ENCODE results near the gene FGF1. TPM values are rescaled to one million over a fixed set of nuclear protein-coding genes. Genes with fewer than 3 reads are reported as not detected.
A peak's percentile ranks its signal among the peaks of the same experiment; 100 is the strongest.

Gene FGF1
- total RNA-seq, result 0.88 TPM

- ATAC-seq, result peak; percentile 59
Observed at GRCh38 chr5:142685418-142686209, at the start of gene FGF1. Gene FGF1 (minus strand): TSS chr5:142686090. CDS start chr5:142614127, 71,963 bp downstream.

GRCh38 chr5:142727735-142728047 lies 41.8 kb upstream of the FGF1 start:
- ATAC-seq, result no peak

GRCh38 chr5:142726188-142726731 lies 40.4 kb upstream of the FGF1 start:
- ATAC-seq, result no peak

DNA sequence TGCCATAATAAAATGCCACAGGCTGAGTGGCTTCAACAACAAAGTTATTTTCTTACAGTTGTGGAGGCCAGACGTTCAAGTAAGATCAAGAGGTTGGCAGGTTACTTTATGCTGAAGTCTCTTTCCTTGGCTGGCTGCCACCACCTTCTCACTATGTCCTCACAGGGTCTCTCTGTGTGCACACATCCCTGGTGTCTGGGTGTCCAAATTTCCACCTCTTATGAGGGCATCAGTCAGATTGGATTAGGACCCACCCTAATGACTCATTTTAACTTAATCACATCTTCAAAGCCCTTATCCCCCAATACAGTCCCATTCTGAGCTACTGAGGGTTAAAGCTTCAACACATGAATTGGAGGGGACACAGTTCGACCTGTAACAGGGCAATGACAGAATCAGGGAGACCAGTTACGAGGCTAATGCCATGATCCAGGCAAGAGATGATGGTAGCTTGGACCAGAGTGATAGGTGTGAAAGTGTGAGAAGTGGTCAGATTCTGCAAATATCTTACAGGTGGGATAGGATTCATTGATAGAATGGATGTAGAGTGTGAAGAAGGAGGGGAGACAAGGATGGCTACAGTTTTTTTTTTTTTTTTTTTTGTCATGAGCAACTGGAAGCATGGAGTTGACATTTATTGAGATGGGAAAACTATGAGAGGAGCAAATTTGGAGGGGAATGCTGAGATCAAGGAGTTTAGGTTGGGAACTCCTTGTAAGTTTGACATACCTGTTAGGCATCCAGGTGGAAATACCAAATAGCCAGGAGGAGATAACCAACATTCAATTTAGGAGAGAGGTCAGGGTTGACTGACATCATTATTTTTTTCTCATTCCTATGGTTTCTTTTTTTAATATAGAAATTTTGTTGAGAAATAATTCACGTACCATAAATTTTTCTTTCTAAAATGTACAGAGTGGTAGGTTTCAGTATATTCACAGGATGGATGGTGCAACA lies 39.6 kb upstream of the FGF1 start:
- ATAC-seq, result no peak

DNA sequence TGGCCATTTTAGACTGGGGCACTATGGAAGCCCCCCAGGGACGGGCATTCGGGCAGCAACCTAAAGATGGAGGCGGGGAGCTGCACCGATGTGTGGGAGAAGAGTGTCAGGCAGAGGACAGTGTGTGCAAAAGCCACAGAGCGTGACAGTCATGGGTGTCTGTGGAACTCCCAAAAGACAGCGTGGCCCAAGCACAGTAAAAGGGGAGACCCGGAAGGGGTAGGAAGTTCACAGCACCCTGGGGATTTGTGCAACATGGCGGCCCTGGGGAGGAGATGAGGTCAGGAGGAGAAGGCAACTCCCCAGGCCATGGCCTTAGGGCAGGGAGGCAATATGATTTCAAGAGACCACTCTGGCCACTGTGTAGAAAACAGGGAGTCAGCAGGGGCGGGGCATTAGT lies 38.9 kb upstream of the FGF1 start:
- no peak for ATAC-seq

DNA sequence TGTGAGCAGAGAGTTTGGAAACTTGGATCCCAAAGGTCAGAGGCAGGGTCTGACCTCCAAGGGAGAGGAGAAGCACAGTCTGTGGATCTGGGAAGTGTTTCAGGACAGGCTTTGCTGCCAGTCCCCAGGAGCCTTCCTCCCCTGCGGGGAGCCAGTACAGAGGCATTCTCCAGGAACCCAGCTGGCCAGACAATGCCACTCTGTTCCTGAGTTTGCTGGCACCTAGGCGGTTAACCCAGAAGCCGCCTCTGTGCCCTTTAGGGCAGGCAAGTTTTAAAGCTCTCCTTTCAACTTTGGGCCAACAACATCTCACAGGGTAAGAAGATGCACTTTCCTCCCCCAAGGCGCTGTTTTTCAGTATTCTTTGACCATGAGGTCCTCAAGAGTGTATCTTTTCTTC lies 37.0 kb upstream of the FGF1 start:
- ATAC-seq, result no peak

DNA sequence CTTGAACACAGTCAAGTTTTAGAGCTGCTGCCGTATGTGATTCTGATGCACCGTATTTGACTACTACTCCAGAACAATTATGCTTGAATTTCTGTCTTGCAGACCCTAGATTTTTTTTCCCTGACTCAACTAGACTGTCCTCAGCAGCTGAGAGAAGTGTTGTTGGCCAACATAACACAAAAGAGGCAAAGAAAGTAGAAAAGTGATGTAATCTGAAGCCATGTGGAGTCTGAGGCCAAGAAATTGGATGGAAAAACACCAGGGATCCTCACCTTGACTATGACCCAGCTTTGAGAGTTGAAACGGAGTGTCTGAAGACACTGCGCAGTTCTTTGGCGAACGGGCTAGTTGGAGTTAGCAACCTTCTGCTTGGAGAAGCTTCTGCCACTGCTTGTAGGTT lies 36.3 kb upstream of the FGF1 start:
- ATAC-seq, result no peak

DNA sequence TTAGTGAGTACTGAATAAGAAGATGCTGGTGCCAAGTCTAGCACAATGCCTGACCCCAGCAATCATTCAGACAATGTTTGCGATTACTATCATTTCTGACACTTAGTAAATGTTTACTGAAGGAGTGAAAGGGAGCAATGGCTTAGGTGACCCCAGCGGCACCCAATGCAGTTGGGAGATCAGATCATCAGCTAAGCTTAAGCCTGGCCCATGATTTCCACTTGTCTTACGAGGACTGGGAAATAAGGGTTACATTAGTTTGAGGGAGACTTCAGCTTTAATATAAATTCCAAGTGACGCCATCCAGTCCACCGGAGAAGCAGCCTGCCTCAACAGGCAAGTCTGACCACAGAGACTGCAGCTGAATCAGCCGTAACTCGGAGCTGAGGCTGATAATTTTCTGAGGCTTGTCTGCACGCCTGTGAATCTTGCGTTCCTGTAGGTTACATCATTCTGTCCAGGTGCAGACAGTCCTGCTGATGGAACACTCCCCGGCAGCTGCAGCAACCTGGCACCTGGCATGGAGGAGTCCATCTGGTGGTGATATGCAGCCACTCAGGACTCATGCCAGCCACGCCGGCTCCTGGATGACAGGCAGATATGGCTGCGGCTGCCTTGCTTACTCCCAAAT lies 34.9 kb upstream of the FGF1 start:
- peak; percentile 78 for ATAC-seq

DNA sequence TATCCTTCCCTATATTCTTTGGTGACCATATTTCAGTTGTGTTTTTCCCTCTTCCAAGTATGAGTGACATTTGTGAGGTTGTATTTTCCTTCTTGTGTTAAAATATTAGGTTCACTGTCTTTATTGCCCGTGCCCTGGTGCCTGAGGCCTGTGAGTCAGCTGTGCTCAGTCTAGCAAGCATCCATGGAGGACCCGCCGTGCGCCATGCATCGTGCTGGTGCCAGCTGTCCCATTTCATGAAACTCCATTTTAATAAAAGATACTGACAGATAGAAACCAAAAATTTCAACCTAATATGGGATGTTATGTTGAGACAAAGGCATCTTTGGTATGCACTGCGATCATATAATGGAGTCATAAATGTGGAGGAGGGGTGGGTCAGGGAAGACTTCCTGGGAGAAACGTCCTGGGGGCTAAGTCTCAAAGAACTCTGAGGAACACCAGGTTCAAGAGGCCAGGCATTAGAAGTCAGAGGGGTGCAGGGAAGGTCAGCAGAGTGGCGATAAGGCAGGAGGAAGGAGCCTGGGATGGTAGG lies 34.0 kb upstream of the FGF1 start:
- no peak for ATAC-seq

DNA sequence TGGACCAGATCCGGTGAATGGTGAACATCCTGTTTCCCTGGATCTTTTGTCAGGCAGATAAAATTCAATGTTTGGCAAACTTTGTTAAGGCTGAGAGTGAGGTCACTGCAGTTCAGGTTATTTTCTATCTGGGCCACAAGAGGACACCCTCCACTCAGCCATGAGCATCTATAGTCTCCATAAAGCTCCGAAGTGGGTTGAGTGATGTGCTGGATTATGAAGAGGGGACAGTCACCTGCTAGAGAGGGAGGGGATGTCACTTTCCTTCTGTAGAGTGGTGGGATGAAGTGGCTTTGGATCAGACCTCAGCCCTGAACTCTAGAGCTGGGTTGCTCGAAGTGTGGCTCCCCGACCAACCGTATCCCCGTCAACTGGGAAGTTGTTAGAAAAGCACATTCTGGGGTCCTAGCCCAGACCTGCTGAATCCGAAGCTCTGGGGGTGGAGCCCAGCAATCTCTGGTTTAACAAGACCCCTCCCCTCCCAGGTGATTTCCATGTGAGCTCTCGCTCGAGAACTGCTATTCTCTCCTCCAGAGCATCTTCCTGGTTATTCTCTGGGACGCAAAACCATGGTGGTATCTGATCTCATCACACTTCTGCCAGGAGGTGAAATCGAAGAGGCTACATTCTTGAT lies 31.8 kb upstream of the FGF1 start:
- ATAC-seq, result peak; percentile 67

- ATAC-seq, result peak; percentile 36
Observed at GRCh38 chr5:142716963-142717362, 31.1 kb upstream of the FGF1 start.

DNA sequence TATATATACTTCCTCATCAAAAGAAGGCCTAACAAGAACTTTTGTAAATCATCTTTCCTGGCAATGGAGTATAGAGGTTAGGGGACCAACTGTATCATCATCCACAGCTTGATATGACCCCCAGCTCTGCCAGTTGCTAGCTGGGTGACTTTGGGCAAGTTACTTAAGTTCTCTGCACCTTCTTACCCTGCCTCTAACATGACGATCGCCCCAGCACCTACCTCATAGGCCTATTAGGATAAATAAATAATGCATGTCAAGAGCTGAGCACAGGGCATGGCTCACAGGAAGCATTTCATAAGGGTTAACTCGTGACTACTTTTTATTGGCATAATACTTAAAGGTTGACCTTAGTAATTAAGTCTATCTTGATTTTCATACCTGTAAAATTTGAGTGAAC lies 29.4 kb upstream of the FGF1 start:
- ATAC-seq, result no peak

GRCh38 chr5:142713121-142713706 lies 27.3 kb upstream of the FGF1 start:
- peak; percentile 92 for ATAC-seq

GRCh38 chr5:142703153-142703552 lies 17.3 kb upstream of the FGF1 start:
- ATAC-seq, result no peak

GRCh38 chr5:142701673-142702311 lies 15.9 kb upstream of the FGF1 start:
- ATAC-seq, result no peak

GRCh38 chr5:142700566-142700965 lies 14.7 kb upstream of the FGF1 start:
- no peak for ATAC-seq

- peak; percentile 97 for ATAC-seq
Observed at GRCh38 chr5:142699184-142699720, 13.4 kb upstream of the FGF1 start.

- ATAC-seq, result no peak
Observed at GRCh38 chr5:142698447-142699183, 12.7 kb upstream of the FGF1 start.

DNA sequence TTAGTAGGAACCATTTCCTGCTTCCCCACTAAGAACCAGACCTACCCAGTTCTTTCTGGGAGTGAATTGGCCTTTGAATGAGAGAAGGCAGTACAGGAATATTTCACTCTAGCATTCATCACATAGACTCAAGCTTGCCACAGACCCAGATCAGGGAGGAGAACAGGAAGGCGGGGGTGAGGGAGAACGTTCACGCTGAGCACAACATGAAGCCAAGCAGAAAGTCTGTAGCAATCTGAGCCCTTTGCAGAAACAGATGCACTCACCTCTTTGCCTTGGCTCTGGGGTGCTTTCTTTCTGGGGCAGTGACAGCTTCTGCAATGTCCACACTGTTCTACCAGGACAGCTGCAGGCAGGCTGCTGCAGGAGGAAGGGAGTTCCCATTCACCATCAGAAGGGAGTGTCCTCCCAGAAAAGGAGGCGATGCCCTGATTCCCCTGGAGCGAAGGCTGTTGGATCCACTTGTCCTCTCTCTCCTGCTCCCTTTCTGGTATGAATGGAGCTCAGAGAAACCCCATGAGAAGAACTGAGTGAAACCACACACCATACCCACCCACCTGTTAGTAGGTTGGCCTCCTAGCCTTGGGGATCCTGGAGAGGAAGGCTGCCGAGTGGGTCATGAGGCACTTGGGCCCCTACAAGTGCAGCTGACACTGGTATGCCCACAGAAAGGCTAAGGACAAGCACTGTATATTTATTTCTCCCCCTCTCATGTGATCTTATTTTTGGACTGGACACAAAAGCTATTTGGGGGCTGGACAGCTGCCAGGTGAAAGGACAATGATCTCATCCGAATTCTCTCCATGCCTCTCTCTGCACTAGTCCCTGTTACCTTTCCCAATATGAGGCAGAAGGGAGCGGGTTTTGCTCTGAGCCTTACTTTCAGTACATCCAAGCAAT lies 11.7 kb upstream of the FGF1 start:
- peak; percentile 31 for ATAC-seq

Data from esophagus mucosa (tissue), 1 donor.